Measurements from ENCODE around the gene ANXA6. TPM values are rescaled to one million over a fixed set of nuclear protein-coding genes. Genes with fewer than 3 reads are reported as not detected.

Gene ANXA6
- total and polyA plus RNA-seq, 2 of the 4 experiments (the other 2 are of a cell fraction), result 355 to 610 TPM

DNA sequence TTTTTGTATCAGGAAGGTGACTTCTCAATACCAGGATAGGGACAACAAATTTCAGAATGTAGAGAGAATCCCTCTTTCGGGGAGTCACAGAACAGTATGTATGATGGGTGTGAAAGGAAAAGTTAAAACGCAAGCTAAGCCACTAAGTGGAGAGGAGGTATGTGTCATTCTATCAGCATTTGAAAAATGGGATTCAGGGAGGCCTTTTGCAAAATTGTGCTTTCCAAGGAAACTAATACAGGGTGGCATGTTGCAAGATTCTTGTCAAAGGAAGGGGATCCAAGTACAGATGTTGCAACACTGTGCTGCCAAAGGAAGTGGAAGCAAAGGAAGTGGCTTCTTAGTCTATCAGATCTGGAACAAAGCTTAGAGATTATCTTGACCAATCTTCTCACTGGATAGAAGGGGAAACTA is 64.1 kb downstream of the ANXA6 start:
- Histone ChIP-seq H3K27ac (ENCODE audit: insufficient read depth, low read length) (peak overlapping the region; percentile 94), H3K9me3 (ENCODE audit: control insufficient read depth, insufficient read depth, low read length) (no peaks in the 10 kb centered on the region), H4K8ac (ENCODE audit: low read depth in 2 of 2, low read length in 2 of 2) (peak overlapping the region; percentile 62 to 92), H2BK20ac (ENCODE audit: low read depth, low read length) (peak overlapping the region; percentile 93), H2AK9ac (replicated peaks; ENCODE audit: low read depth, low read length, poor library complexity) (peak overlapping the region; percentile 91), H3K4me1 (ENCODE audit: control insufficient read depth, insufficient read depth, low read length) (peaks cover 22% of the 10 kb centered on the region), H2AFZ (replicated peaks; ENCODE audit: low read length, poor library complexity) (peak overlapping the region; percentile 60), H4K20me1 (ENCODE audit: insufficient read depth, low read length) (peaks cover 3% of the 10 kb centered on the region; the same call in 1 of the 2 replicates), H3K9ac (ENCODE audit: low read depth, low read length) (peak overlapping the region; percentile 41), H3K36me3 (ENCODE audit: control insufficient read depth, insufficient read depth, low read length) (no peaks in the 10 kb centered on the region), H3K9me1 (ENCODE audit: insufficient read depth, low read length) (peaks cover 28% of the 10 kb centered on the region), H3K4me3 (ENCODE audit: insufficient read depth, low read depth, low read length) (peak overlapping the region; percentile 11; the same call in 1 of the 2 replicates), H3K23ac (ENCODE audit: low read depth, low read length) (peak overlapping the region; percentile 97), H3K18ac (ENCODE audit: low read depth, low read length) (peak overlapping the region; percentile 92), H2BK120ac (ENCODE audit: low read depth, low read length) (peak overlapping the region; percentile 94), H3K27me3 (ENCODE audit: control insufficient read depth, insufficient read depth, low read length) (no peaks in the 10 kb centered on the region), H3K4ac (ENCODE audit: low read depth, low read length) (peak overlapping the region; percentile 96), H2BK5ac (ENCODE audit: low read depth, low read length, poor library complexity, severe bottlenecking) (peak overlapping the region; percentile 97), H3K14ac (replicated peaks; ENCODE audit: low read depth, low read length) (peak overlapping the region; percentile 94), H4K5ac (ENCODE audit: low read depth, low read length) (peak overlapping the region; percentile 99), H2AK5ac (ENCODE audit: low read depth, low read length) (peak overlapping the region; percentile 83), H2BK15ac (ENCODE audit: low read depth, low read length) (peak overlapping the region; percentile 85; the same call in 2 of the 3 replicates), H3K4me2 (ENCODE audit: low read depth, low read length) (peak overlapping the region; percentile 87), H3K79me1 (ENCODE audit: low read depth in 1 of 2, low read length in 2 of 2) (peaks cover 0 to 13% of the 10 kb centered on the region in 2 experiments; a peak in 1 of 4 replicates), H4K91ac (ENCODE audit: insufficient read depth, low read depth, low read length) (peak overlapping the region; percentile 90), H3K56ac (ENCODE audit: extremely low read depth, insufficient read depth, low read length) (peak overlapping the region; percentile 80)
- DNase-seq (peak; percentile 94), ATAC-seq (ENCODE audit: low read depth) (peak; percentile 61)
- intact Hi-C loops (cut with micrococcal nuclease) (no loop called here), dilution Hi-C loops (cut with HindIII; ENCODE audit: low sequenced_read_pairs, unreplicated experiment) (no loop called here), in situ Hi-C loops (cut with MboI; ENCODE audit: low sequenced_read_pairs) (no loop called here)
- CTCF ChIA-PET, result interaction anchor here (1.6 kb wide), 1 partner anchor 42 kb away, joined by 6 read pairs; no protein-coding TSS in a partner anchor
- POLR2A ChIA-PET (ENCODE audit: unreplicated experiment), result no interaction called here
- no TSS peak for BruUV-seq (replicated peaks)
- whole genome bisulfite sequencing, 2 experiments (ENCODE audit: extremely low coverage in 2 of 2, insufficient read length in 1 of 2), result no CpG with 5 or more reads among the region's 2 CpGs
- TF ChIP-seq MAFK (IDR thresholded peaks at IDR 0.05; ENCODE audit: low read depth, low read length) (peak; percentile 52; the same call in 1 of the 2 replicates), CEBPB (IDR thresholded peaks at IDR 0.05; ENCODE audit: low read depth, low read length) (peak; percentile 100)
- TF ChIP-seq, protein P1, sequence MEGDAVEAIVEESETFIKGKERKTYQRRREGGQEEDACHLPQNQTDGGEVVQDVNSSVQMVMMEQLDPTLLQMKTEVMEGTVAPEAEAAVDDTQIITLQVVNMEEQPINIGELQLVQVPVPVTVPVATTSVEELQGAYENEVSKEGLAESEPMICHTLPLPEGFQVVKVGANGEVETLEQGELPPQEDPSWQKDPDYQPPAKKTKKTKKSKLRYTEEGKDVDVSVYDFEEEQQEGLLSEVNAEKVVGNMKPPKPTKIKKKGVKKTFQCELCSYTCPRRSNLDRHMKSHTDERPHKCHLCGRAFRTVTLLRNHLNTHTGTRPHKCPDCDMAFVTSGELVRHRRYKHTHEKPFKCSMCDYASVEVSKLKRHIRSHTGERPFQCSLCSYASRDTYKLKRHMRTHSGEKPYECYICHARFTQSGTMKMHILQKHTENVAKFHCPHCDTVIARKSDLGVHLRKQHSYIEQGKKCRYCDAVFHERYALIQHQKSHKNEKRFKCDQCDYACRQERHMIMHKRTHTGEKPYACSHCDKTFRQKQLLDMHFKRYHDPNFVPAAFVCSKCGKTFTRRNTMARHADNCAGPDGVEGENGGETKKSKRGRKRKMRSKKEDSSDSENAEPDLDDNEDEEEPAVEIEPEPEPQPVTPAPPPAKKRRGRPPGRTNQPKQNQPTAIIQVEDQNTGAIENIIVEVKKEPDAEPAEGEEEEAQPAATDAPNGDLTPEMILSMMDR (conservative IDR thresholded peaks at IDR 0.05; ENCODE audit: low read depth, low read length), result no peak

All from IMR-90 (cell line).